GM23248 (cell line): ENCODE data around the gene AREG.
"Not testable (repeated sequence)": the region's sequence is repeated elsewhere in the genome, so short reads cannot be mapped to it uniquely, and the experiment has no call there.

Experiments
- EZH2 ChIP-seq: fragments of 200-600 bp; sonication (generic); IDR thresholded peaks from 2 replicates; pipeline ENCODE4 v1.6.1; 2018; ENCODE audit warnings: antibody characterized with exemption, mild to moderate bottlenecking; ENCODE audit not compliant: insufficient read depth, poor library complexity, severe bottlenecking
- EZH2phosphoT487 ChIP-seq: fragments of 200-600 bp; sonication (generic); IDR thresholded peaks from 2 replicates; pipeline ENCODE4 v1.6.1; 2018; ENCODE audit warnings: antibody characterized with exemption, moderate library complexity, mild to moderate bottlenecking, low read depth; ENCODE audit not compliant: insufficient read depth

- not testable (repeated sequence) for TF ChIP-seq EZH2phosphoT487, EZH2
Measured at GRCh38 chr4:74398894-74399589, 45.9 kb upstream of the AREG start.
